ENCODE measurements around the gene TOPAZ1.

- TF ChIP-seq CTCF (IDR thresholded peaks at IDR 0.05) (no peak), POLR2AphosphoS5 (IDR thresholded peaks at IDR 0.05) (no peak), POLR2A (IDR thresholded peaks at IDR 0.05) (no peak), EP300 (IDR thresholded peaks at IDR 0.05) (no peak)
Observed at GRCh38 chr3:44264146-44264545, 22.5 kb downstream of the TOPAZ1 start.

All from stomach (tissue), 4 donors.